HepG2 (cell line): ENCODE data around the gene ABCA2. TPM values are rescaled to one million over a fixed set of nuclear protein-coding genes. Genes with fewer than 3 reads are reported as not detected.

Experiments
- ATAC-seq: fragments of 200-7000 bp; cut with Tn5 transposase; 3 replicates; pipeline ENCODE4 v1.9.1; 2020; ENCODE audit warnings: mild to moderate bottlenecking, moderate library complexity
- BruUV-seq: library from RNA; stranded (reverse); fragments of 400-500 nt; replicated peaks from 2 replicates; lab custom pipeline; 2021; lab: Mats Ljungman, UMichigan
- CTCF ChIA-PET: fragments of 300-600 bp; formaldehyde crosslinking; extraction: SDS; loops from one replicate; lab custom pipeline; 2021; ENCODE audit warnings: low total read pairs, inconsistent platforms, low intra/inter-chr PET ratio; lab: Yijun Ruan, JAX
- POLR2A ChIA-PET: fragments of 350-600 bp; sonication (Branson Sonifier 250); formaldehyde crosslinking; loops from one replicate; lab custom pipeline; 2020; ENCODE audit warnings: antibody characterized with exemption, inconsistent platforms; lab: Yijun Ruan, JAX
- DNase-seq: peaks from one replicate; pipeline ENCODE4 v3.0.0-alpha.2; 2015; ENCODE audit warnings: low spot score
- FAIRE-seq: peaks from 3 replicates; lab custom pipeline; 2011; peaks lifted over from hg19 to GRCh38; lab: Jason Lieb, UNC
- H2AFZ ChIP-seq: one replicate; pipeline ENCODE4 v1.6.1; 2011; ENCODE audit warnings: low read length, inconsistent platforms
- H3K27ac ChIP-seq: fragments of 300-600 bp; 3 replicates; pipeline ENCODE4 v1.8.0; 2011; ENCODE audit warnings: mixed run types, mild to moderate bottlenecking, mixed read lengths, low read length, inconsistent platforms; ENCODE audit not compliant: insufficient read depth; ENCODE audit errors: extremely low read length
- H3K27me3 ChIP-seq, 2 experiments: fragments of 200-600 bp in 1 of 2; 2 replicates in 1 of 2; 3 replicates in 1 of 2; pipeline versions ENCODE4 v1.6.0 to v1.8.0; 2011; ENCODE audit warnings: low read length in 2 of 2, mild to moderate bottlenecking in 2 of 2, moderate library complexity in 2 of 2, inconsistent platforms in 1 of 2; ENCODE audit not compliant: insufficient read depth in 2 of 2, control insufficient read depth in 1 of 2
- H3K36me3 ChIP-seq, 2 experiments: fragments of 200-600 bp in 1 of 2; replicated peaks in 1 of 2; 2 replicates in 1 of 2; 3 replicates in 1 of 2; pipeline versions ENCODE4 v1.5.1 to v1.8.0; 2011; ENCODE audit warnings: low read length in 2 of 2, inconsistent platforms in 1 of 2; ENCODE audit not compliant: insufficient read depth in 2 of 2, control insufficient read depth in 1 of 2
- H3K4me1 ChIP-seq: 2 replicates; pipeline ENCODE4 v1.5.1; 2012; ENCODE audit warnings: low read length, inconsistent platforms; ENCODE audit not compliant: insufficient read depth
- H3K4me2 ChIP-seq: 2 replicates; pipeline ENCODE4 v1.6.0; 2011; ENCODE audit warnings: low read depth, low read length, inconsistent platforms
- H3K4me3 ChIP-seq, 3 experiments: fragments of 200-600 bp in 1 of 3; sonication (generic), shearing (Covaris generic) in 1 of 3; replicated peaks in 1 of 3; 2 replicates each; pipeline ENCODE4 v1.5.1; 2011 to 2016; ENCODE audit warnings: low read length in 3 of 3, inconsistent platforms in 2 of 3, low read depth in 2 of 3, mild to moderate bottlenecking in 2 of 3, control low read depth in 1 of 3, mixed read lengths in 1 of 3; ENCODE audit not compliant: insufficient read depth in 1 of 3
- H3K79me2 ChIP-seq: one replicate; pipeline ENCODE4 v1.6.1; 2011; ENCODE audit warnings: low read length, inconsistent platforms; ENCODE audit not compliant: insufficient read depth
- H3K9ac ChIP-seq: 2 replicates; pipeline ENCODE4 v1.6.0; 2011; ENCODE audit warnings: mild to moderate bottlenecking, low read depth, low read length, inconsistent platforms; ENCODE audit not compliant: insufficient read depth
- H3K9me3 ChIP-seq: 2 replicates; pipeline ENCODE4 v1.5.1; 2012; ENCODE audit warnings: mild to moderate bottlenecking, low read length
- H4K20me1 ChIP-seq: 2 replicates; pipeline ENCODE4 v1.6.0; 2011; ENCODE audit warnings: inconsistent platforms, mild to moderate bottlenecking, low read length, moderate library complexity; ENCODE audit not compliant: insufficient read depth
- HIVEP1 ChIP-seq: sonication (generic); formaldehyde crosslinking; IDR thresholded peaks from 2 replicates; pipeline ENCODE4 v1.4.0; 2020; ENCODE audit warnings: mild to moderate bottlenecking, missing genetic modification reagents
- HMGA1 ChIP-seq: sonication (generic); formaldehyde crosslinking; conservative IDR thresholded peaks from 2 replicates; pipeline ENCODE4 v1.4.0; 2020; ENCODE audit warnings: missing genetic modification reagents
- KLF6 ChIP-seq: IDR thresholded peaks from 2 replicates; pipeline ENCODE4 v1.8.0; 2016; ENCODE audit warnings: missing biosample characterization, missing genetic modification reagents
- POLR2AphosphoS5 ChIP-seq: IDR thresholded peaks from 2 replicates; pipeline ENCODE4 v1.6.1; 2012; ENCODE audit warnings: low read depth, low read length
- PREB ChIP-seq: sonication (generic); formaldehyde crosslinking; IDR thresholded peaks from 2 replicates; pipeline ENCODE4 v1.4.0; 2020; ENCODE audit warnings: missing genetic modification reagents
- THAP11 ChIP-seq: IDR thresholded peaks from 2 replicates; pipeline ENCODE4 v1.6.1; 2016; ENCODE audit warnings: missing biosample characterization, missing genetic modification reagents
- ZNF121 ChIP-seq: sonication (generic); formaldehyde crosslinking; IDR thresholded peaks from 2 replicates; pipeline ENCODE4 v1.5.0; 2020; ENCODE audit warnings: mild to moderate bottlenecking, missing genetic modification reagents
- ZNF44 ChIP-seq: sonication (generic); formaldehyde crosslinking; IDR thresholded peaks from 2 replicates; pipeline ENCODE4 v1.5.1; 2020; ENCODE audit warnings: mild to moderate bottlenecking, missing genetic modification reagents
- ZNF605 ChIP-seq: sonication (generic); formaldehyde crosslinking; IDR thresholded peaks from 2 replicates; pipeline ENCODE4 v1.8.0; 2022; ENCODE audit warnings: mild to moderate bottlenecking, missing genetic modification reagents
- ZNF775 ChIP-seq: sonication (generic); formaldehyde crosslinking; IDR thresholded peaks from 2 replicates; pipeline ENCODE4 v1.4.0; 2020; ENCODE audit warnings: missing genetic modification reagents, mild to moderate bottlenecking, moderate library complexity, borderline replicate concordance
- WGBS: methylation state at CpG from one replicate; pipeline ENCODE4 v1.1.6; 2017; ENCODE audit warnings: low lambda C conversion rate; 5-methylcytosine and 5-hydroxymethylcytosine counted together
- in situ Hi-C: cut with HindIII; loops from 2 replicates; pipeline ENCODE4 v1.10.0; 2017; ENCODE audit warnings: low pct_unique_long_range_greater_than_20kb; ENCODE audit not compliant: extremely low pct_ligation_motif_present
- intact Hi-C: fragments of 100-400 bp; cut with micrococcal nuclease; formaldehyde crosslinking; loops from one replicate; pipeline ENCODE4 v1.10.0; 2022; ENCODE audit not compliant: unreplicated experiment
- polyA plus RNA-seq, 8 experiments: library from polyadenylated mRNA; depleted of rRNA in 3 of 8; stranded (reverse) in 7 of 8; unstranded in 1 of 8; fragments of >200 nt; fragmentation: Illumina TruSeq in 4 of 8; extraction: Trizol in 4 of 8; gene quantifications; 2 replicates each; pipeline versions ENCODE4 v1.2.1 to v1.2.3, GENCODE V29; 2011 to 2016; ENCODE audit warnings: low read depth in 4 of 8, missing spikeins in 1 of 8, mixed read lengths in 1 of 8; ENCODE audit not compliant: insufficient read depth in 1 of 8
- total RNA-seq, 5 experiments: library from RNA; depleted of rRNA; stranded (reverse); fragments of >200 nt; fragmentation: Illumina TruSeq; extraction: Trizol; gene quantifications; 2 replicates each; pipeline ENCODE4 v1.2.3, GENCODE V29; 2016; ENCODE audit warnings: low read depth in 1 of 5

Gene ABCA2
- total and polyA plus RNA-seq, 2 of the 13 experiments (the other 11 are each of a cell fraction or from before 2014, with no cell fraction given): 2.9 to 19.2 TPM

DNA sequence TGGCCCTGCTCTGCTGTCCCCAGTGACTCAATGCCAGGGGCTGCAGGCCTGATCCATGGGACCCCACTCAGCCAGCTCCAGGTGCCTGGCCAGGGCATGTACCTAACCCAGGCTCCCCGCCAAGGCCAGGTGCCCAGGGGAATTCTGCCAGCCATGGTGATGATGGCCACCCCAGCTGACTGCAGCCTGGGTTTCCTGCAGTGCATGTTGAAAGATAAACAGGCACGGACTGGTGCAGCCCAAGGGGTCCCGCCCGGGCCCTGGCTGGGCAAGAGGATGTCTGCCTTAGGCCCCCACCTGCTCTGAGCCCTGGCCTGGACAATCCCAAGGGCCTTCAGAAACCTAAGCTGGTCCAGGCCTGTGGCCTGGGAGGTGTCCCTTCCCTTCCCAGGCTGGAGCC is 1.2 kb downstream of the ABCA2 start:
- DNase-seq (no peak), ATAC-seq (no peak), FAIRE-seq (no peak)
- no peaks in the 10 kb centered on the region for H3K9me3 ChIP-seq
- peaks cover 86% of the 10 kb centered on the region for H3K4me1 ChIP-seq
- peak overlapping the region; percentile 84 for H3K4me2 ChIP-seq
- no TSS peak for BruUV-seq
- peak overlapping the region; percentile 56; the same call in 1 of the 2 replicates for H3K9ac ChIP-seq
- ChIA-PET POLR2A (interaction anchor here (1.6 kb wide), 1 partner anchor 29 kb away, joined by 3 read pairs; no protein-coding TSS in a partner anchor), CTCF (no interaction called here)
- peaks cover 0 to 19% of the 10 kb centered on the region in 2 experiments; a peak in 2 of 5 replicates for H3K27me3 ChIP-seq
- intact Hi-C loops: no loop called here
- WGBS: 100% methylated on average over 1 of the region's 4 CpGs
- H2AFZ ChIP-seq: no peak overlapping the region
- H4K20me1 ChIP-seq: no peaks in the 10 kb centered on the region
- H3K27ac ChIP-seq: no peak overlapping the region
- H3K79me2 ChIP-seq: no peaks in the 10 kb centered on the region
- in situ Hi-C loops: no loop called here
- H3K36me3 ChIP-seq: no peaks in the 10 kb centered on the region
- TF ChIP-seq ZNF605 (CRISPR knock-in tag): 0 out of 2 replicates have a peak, but pooled peaks have one; percentile 35
- TF ChIP-seq ZNF121 (CRISPR knock-in tag): no peak
- TF ChIP-seq, all 625 proteins: peak for 1
- peak overlapping the region in 1 of 3 experiments; percentile 74; a peak in 3 of 6 replicates for H3K4me3 ChIP-seq

- intact Hi-C loops (no loop called here), in situ Hi-C loops (no loop called here)
- Histone ChIP-seq H3K27me3 (peaks cover 0 to 16% of the 10 kb centered on the region in 2 experiments; a peak in 2 of 5 replicates), H3K4me2 (peak overlapping the region; percentile 84), H3K9ac (no peak overlapping the region), H4K20me1 (no peaks in the 10 kb centered on the region), H3K4me1 (peaks cover 86% of the 10 kb centered on the region), H3K27ac (no peak overlapping the region), H2AFZ (no peak overlapping the region), H3K79me2 (no peaks in the 10 kb centered on the region), H3K4me3 (no peak overlapping the region; a peak in 1 of 6 replicates), H3K36me3 (no peaks in the 10 kb centered on the region), H3K9me3 (no peaks in the 10 kb centered on the region)
- CTCF ChIA-PET: no interaction called here
- POLR2A ChIA-PET: no interaction called here
- BruUV-seq: no TSS peak
- DNase-seq (no peak), FAIRE-seq (no peak), ATAC-seq (no peak)
- no peak for TF ChIP-seq HIVEP1 (CRISPR knock-in tag)
- no peak for TF ChIP-seq POLR2AphosphoS5
- no peak for TF ChIP-seq ZNF44 (CRISPR knock-in tag)
- TF ChIP-seq KLF6 (CRISPR knock-in tag): no peak
- TF ChIP-seq HMGA1 (CRISPR knock-in tag): no peak
- TF ChIP-seq THAP11 (CRISPR knock-in tag): no peak
- TF ChIP-seq ZNF775 (CRISPR knock-in tag): no peak
- TF ChIP-seq PREB: no peak
- WGBS: 67% methylated on average over 2 of the region's 2 CpGs
Observed at GRCh38 chr9:137026384-137026783, 1.7 kb downstream of the ABCA2 start.
